IPS-18c (cell line): Measurements from ENCODE around the gene PKN3.
"Not testable (repeated sequence)": the region's sequence is repeated elsewhere in the genome, so short reads cannot be mapped to it uniquely, and the experiment has no call there.

ENCODE experiments used
- H3K4me3 ChIP-seq: 2 replicates; pipeline ENCODE4 v1.7.0; 2013; ENCODE audit warnings: low read depth, mild to moderate bottlenecking, low read length, moderate library complexity; ENCODE audit not compliant: insufficient read depth
- H3K9me3 ChIP-seq: one replicate; pipeline ENCODE4 v1.6.1; 2013; ENCODE audit warnings: mild to moderate bottlenecking, low read length, moderate library complexity; ENCODE audit not compliant: control insufficient read depth, insufficient read depth

PKN3 gene

DNA sequence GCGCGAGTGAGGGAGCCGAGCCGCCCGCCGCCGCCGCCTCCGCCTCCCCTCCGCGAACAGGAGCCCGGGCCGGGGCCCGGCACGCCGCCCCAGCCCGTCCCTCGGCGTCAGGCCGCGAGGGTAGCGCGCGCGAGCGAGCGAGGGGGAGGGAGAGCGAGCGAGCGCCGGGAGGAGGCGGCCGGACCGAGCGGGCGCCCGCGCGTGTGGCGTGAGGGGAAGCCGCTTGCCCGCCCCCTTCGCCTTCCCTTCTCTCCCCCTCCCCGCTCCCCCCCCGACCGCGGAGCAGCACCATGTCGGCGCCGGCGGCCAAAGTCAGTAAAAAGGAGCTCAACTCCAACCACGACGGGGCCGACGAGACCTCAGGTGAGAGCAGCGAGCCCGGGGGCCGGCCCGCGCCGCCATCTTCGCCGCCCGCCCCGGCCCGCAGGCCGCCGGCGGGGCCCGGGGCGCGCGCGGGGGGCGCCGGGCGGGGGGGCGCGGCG, 13.0 kb upstream of the PKN3 start:
- no peaks in the 10 kb centered on the region for H3K9me3 ChIP-seq

DNA sequence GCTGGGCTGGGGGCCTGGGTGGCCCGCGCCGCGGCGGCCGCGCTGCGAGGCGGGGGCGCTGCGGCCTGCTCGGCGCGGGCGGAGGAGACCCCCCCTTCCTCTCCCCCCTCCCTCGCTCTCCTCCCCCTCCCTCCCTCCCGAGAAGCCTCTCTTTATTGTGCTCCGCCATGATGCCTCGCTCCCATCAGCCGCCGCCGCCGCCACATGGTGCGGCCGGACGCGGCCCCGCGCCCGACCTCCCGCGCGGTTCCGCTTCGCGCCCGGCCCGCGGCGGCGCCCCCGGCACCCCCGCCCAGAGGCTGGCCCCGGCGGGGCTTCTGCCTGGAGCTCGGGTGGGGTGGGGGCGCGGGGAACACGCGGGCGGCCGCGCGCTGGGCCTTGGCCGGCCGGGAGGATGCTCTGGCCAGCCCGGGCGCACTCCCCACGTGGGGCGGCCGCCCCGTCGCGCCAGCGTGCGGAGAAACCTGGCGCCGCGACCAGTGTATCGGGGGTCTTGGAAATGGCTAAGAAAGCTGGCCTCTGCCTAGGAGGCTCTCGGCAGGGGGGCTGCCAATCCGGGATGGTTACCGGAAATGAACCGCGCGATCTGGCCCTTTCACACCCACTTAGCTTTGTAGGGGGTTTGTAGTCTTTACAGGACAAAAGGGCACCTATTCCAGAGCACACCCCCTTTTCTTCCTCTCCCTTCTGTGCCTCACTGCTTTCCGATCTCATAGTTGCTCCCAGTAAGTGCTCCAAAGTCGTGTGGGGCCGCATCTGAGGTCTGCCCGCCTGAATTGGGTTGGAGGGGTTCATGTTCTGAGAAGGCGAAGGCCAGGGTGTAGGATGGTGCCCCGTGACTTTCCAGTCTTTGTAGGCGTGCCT, 12.3 kb upstream of the PKN3 start:
- H3K4me3 ChIP-seq: peak overlapping the region; percentile 64
- H3K9me3 ChIP-seq: no peaks in the 10 kb centered on the region

More for the DNA sequence above, 13.0 kb upstream of the PKN3 start:
- H3K4me3 ChIP-seq: peak overlapping the region; percentile 52

DNA sequence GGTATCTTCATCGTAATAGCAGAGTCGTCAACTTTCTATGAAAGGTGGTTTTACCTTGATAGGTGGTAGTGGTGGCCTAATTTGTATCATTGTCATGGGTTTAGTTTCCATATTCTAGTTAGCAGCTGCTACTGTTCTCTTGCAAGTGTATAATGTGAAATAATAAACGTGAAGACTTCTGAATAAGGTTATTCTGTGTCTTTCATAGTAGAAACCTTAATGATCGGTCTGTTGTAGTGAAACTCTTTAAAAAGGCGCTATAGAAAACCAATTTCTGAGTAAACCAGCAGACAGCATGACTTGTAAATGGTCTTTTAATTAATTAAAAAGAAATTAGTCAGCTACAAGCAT, 11.6 kb upstream of the PKN3 start:
- no peaks in the 10 kb centered on the region for H3K9me3 ChIP-seq
- peak overlapping the region; percentile 64 for H3K4me3 ChIP-seq

GRCh38 chr9:128693738-128694137, 8.6 kb upstream of the PKN3 start:
- H3K9me3 ChIP-seq, H3K4me3 ChIP-seq: not testable (repeated sequence)

DNA sequence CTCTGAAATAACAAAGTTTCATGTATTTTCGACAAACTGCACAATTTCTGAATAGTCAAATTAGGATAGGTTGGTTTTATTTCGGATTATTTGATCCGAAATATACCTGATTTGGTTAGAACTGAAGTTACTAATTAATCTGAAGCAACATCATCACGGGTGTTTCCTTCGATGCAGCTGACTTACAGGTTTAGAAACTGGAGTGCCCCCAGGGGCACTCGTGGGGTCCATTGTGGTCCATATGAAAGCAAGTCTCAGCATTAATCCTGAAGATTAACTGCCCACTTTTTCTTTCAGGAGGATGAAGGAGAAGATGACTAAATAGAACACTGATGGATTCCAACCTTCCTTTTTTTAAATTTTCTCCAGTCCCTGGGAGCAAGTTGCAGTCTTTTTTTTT, 8.0 kb upstream of the PKN3 start:
- H3K4me3 ChIP-seq: no peak overlapping the region

GRCh38 chr9:128696923-128697707, 5.2 kb upstream of the PKN3 start:
- Histone ChIP-seq H3K4me3 (no peak overlapping the region), H3K9me3 (no peaks in the 10 kb centered on the region)

More for the DNA sequence above, 8.0 kb upstream of the PKN3 start:
- no peaks in the 10 kb centered on the region for H3K9me3 ChIP-seq

GRCh38 chr9:128699096-128699795, 3.1 kb upstream of the PKN3 start:
- not testable (repeated sequence) for H3K9me3 ChIP-seq, H3K4me3 ChIP-seq

GRCh38 chr9:128701227-128701854, 962 bp upstream of the PKN3 start:
- H3K4me3 ChIP-seq: no peak overlapping the region
- no peaks in the 10 kb centered on the region for H3K9me3 ChIP-seq

DNA sequence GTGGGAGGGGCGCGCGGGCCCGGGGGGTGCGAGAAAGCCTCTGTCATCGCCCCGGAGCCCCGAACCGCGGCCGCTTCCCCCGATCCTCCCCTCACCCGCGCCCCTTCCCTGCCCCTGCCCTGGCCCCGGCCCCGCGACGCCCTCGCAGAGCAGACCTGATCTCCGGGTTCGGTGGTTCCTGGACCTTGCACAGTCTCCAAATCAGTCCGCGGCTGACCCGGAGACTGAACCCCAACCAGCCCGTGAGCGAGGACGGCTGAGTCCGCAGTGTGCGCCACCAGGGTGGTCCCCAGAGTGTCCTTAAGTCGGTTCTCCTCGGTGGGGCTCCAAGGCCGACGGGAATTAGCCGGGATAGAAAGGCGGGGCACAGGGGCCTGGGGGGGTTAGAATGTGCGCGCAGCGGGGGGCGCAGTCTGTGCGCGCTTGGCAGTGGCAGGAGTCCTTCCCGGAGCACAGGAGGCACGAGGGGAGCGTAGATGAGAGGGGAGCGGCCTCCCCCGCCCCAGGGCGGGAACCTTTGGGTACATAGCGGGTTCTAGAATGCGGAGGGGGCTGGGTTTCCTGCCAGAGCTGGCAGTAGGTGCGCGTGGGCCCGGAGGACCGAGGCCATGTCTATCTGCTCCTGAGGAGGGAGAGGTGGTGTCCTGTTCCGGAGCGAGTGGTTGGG, 779 bp downstream of the PKN3 start:
- Histone ChIP-seq H3K4me3 (peak overlapping the region; percentile 81), H3K9me3 (no peaks in the 10 kb centered on the region)

- H3K9me3 ChIP-seq: no peaks in the 10 kb centered on the region
- peak overlapping the region; percentile 81 for H3K4me3 ChIP-seq
Measured at GRCh38 chr9:128703616-128704355, 1.5 kb downstream of the PKN3 start.

DNA sequence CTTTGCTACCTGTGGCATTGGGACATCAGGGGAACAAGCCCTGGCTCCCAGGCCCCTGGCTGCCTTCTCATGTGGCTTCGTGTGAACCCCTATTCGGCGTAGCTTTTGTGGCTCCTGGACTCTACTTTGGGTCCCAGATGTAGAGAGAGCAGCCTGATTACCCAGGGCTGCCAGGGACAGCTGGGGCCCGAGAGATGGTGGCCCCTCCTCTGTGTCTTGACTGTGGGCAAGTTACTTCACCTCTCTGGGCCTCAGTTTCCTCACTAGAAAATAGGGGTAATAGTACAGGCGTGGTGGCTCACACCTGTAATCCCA, 2.0 kb downstream of the PKN3 start:
- Histone ChIP-seq H3K9me3 (no peaks in the 10 kb centered on the region), H3K4me3 (no peak overlapping the region)

DNA sequence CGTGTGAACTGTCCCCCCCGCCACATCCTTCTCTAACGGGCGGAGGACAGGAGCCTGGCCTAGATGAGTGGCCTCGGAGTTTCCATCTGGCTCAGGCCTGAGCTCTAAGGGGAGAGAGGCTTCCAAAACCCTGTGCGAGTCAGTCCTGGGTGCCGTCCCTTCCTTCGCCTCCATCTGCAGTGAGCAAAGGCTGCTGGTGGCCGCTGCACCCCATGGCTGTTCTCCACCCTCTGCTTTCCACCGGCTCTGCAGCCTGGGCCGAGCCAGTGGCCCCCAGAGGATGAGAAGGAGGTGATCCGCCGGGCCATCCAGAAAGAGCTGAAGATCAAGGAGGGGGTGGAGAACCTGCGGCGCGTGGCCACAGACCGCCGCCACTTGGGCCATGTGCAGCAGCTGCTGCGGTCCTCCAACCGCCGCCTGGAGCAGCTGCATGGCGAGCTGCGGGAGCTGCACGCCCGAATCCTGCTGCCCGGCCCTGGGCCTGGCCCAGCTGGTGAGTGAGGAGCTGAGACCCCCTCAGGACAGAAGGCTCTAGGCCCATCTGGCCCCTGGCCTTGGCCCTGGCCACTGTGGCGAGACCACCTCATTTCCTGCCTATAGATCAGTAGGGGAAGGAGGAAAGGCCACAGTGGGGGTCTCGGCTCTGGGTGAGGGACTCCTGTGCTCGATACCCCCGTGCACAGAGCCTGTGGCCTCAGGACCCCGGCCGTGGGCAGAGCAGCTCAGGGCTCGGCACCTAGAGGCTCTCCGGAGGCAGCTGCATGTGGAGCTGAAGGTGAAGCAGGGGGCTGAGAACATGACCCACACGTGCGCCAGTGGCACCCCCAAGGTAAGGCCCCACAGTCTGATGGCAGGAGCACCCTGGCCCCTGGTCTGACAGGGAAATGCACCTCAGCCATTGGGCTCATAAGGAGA, 3.0 kb downstream of the PKN3 start:
- no peak overlapping the region for H3K4me3 ChIP-seq

DNA sequence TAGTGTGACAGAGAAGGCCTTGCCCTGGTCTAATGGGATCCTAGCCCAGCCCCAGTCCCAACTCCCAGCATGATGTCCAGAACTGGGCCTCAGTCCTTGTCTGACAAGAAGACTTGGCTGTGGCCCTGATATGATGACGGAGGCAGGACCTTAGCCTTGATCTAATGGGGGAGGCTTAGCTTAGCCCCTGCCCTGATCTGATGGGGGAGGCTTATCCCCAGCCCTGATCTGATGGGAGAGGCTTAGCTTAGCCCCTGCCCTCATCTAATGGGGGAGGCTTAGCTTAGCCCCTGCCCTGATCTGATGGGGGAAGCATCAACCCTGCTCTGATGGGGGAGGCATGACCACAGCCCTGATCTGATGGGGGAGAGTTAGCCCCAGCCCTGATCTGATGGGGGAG, 3.7 kb downstream of the PKN3 start:
- Histone ChIP-seq H3K9me3 (no peaks in the 10 kb centered on the region), H3K4me3 (no peak overlapping the region)

More for the DNA sequence above, 3.0 kb downstream of the PKN3 start:
- no peaks in the 10 kb centered on the region for H3K9me3 ChIP-seq

- no peak overlapping the region for H3K4me3 ChIP-seq
Measured at GRCh38 chr9:128706671-128707381, 4.5 kb downstream of the PKN3 start.

DNA sequence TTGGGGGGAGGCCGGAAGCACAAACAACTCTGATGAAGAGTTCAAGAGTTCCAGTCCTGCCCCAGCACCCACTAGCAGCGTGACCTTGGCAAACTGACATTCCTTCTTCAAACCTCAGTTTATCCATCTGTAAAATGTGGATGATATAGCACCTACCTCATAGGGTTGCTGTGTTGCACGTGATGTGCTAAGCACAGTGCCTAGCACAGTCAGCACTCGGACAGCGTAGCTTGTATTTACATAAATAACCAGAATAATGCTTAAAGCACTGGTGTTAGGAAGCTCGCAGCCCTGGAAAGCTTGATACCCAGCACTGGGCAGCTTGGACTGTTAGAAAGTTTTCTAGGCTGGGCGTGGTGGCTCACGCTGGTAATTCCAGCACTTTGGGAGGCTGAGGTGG, 5.1 kb downstream of the PKN3 start:
- H3K9me3 ChIP-seq: no peaks in the 10 kb centered on the region
- H3K4me3 ChIP-seq: no peak overlapping the region

More at GRCh38 chr9:128706671-128707381, 4.5 kb downstream of the PKN3 start:
- H3K9me3 ChIP-seq: no peaks in the 10 kb centered on the region
